Measurements from ENCODE around the gene DCTN5. TPM values are rescaled to one million over a fixed set of nuclear protein-coding genes. Genes with fewer than 3 reads are reported as not detected.
A peak's percentile ranks its signal among the peaks of the same experiment; 100 is the strongest.

Gene DCTN5
- total and polyA plus RNA-seq, 2 of the 13 experiments (the other 11 are each of a cell fraction or from before 2014, with no cell fraction given): 105 to 207 TPM

- TF ChIP-seq ZNF629 (CRISPR knock-in tag; conservative IDR thresholded peaks at IDR 0.05) (0 out of 2 replicates have a peak, but pooled peaks have one; percentile 10), POLR2A (IDR thresholded peaks at IDR 0.05; ENCODE audit: insufficient read depth in 1 of 2, low read depth in 2 of 2, low read length in 2 of 2) (peak in 1 of 2 experiments; percentile 39; a peak in 2 of 4 replicates), MAFK (conservative IDR thresholded peaks at IDR 0.05 in 1 of 2, IDR thresholded peaks at IDR 0.05 in 1 of 2; ENCODE audit: low read length in 2 of 2) (peak in 1 of 2 experiments; percentile 26; a peak in 1 of 4 replicates), POLR2G (IDR thresholded peaks at IDR 0.05; ENCODE audit: low read depth, low read length) (0 out of 2 replicates have a peak, but pooled peaks have one; percentile 8), ZNF75D (CRISPR knock-in tag; IDR thresholded peaks at IDR 0.05; ENCODE audit: borderline replicate concordance) (no peak), ZNF253 (CRISPR knock-in tag; IDR thresholded peaks at IDR 0.05; ENCODE audit: borderline replicate concordance) (0 out of 2 replicates have a peak, but pooled peaks have one; percentile 34), KLF15 (CRISPR knock-in tag; IDR thresholded peaks at IDR 0.05; ENCODE audit: borderline replicate concordance) (no peak), ZNF329 (CRISPR knock-in tag; IDR thresholded peaks at IDR 0.05; ENCODE audit: low read depth) (0 out of 2 replicates have a peak, but pooled peaks have one; percentile 28), ZNF362 (CRISPR knock-in tag; IDR thresholded peaks at IDR 0.05; ENCODE audit: borderline replicate concordance) (no peak), NFATC3 (CRISPR knock-in tag; IDR thresholded peaks at IDR 0.05) (0 out of 2 replicates have a peak, but pooled peaks have one; percentile 30), AGO2 (optimal IDR thresholded peaks at IDR 0.05; ENCODE audit: low read depth, low read length) (peak; percentile 62), MED8 (CRISPR knock-in tag; IDR thresholded peaks at IDR 0.05; ENCODE audit: insufficient replicate concordance) (peak; percentile 52)
- H3K9me3 ChIP-seq (ENCODE audit: low read length): no peaks in the 10 kb centered on the region
- no peak overlapping the region for H3K9ac ChIP-seq (ENCODE audit: insufficient read depth, low read depth, low read length)
- H3K79me2 ChIP-seq (ENCODE audit: insufficient read depth, low read length): no peaks in the 10 kb centered on the region
- WGBS (ENCODE audit: low lambda C conversion rate): 95% methylated on average over 10 of the region's 10 CpGs
- H3K27ac ChIP-seq (ENCODE audit: extremely low read length, insufficient read depth, low read length): no peak overlapping the region
- intact Hi-C loops (cut with micrococcal nuclease; ENCODE audit: unreplicated experiment) (no loop called here), in situ Hi-C loops (cut with HindIII; ENCODE audit: extremely low pct_ligation_motif_present, low pct_unique_long_range_greater_than_20kb) (no loop called here)
- ATAC-seq: no peak
- H3K4me1 ChIP-seq (ENCODE audit: insufficient read depth, low read length): peaks cover 22% of the 10 kb centered on the region
- no peak overlapping the region for H3K4me2 ChIP-seq (ENCODE audit: low read depth, low read length)
- BruUV-seq (replicated peaks): no TSS peak
- POLR2A ChIA-PET: no interaction called here
- no peaks in the 10 kb centered on the region; the same call in 1 of the 2 replicates for H4K20me1 ChIP-seq (ENCODE audit: insufficient read depth, low read length)
- DNase-seq (ENCODE audit: low spot score): no peak
- FAIRE-seq: no peak
- no peak overlapping the region for H2AFZ ChIP-seq (ENCODE audit: low read length)
- CTCF ChIA-PET (ENCODE audit: low intra/inter-chr PET ratio, low total read pairs): no interaction called here
- H3K4me3 ChIP-seq (replicated peaks in 1 of 3; ENCODE audit: insufficient read depth in 1 of 3, low read depth in 2 of 3, low read length in 3 of 3): no peak overlapping the region
- peaks cover 46 to 57% of the 10 kb centered on the region in 2 experiments for H3K36me3 ChIP-seq (replicated peaks in 1 of 2; ENCODE audit: control insufficient read depth in 1 of 2, insufficient read depth in 2 of 2, low read length in 2 of 2)
- H3K27me3 ChIP-seq (ENCODE audit: control insufficient read depth in 1 of 2, insufficient read depth in 2 of 2, low read length in 2 of 2): no peaks in the 10 kb centered on the region
Measured at GRCh38 chr16:23691483-23692189, 50.4 kb downstream of the DCTN5 start.
